Thoracic aorta (tissue), 2 donors: ENCODE data around the gene C3orf33. TPM values are rescaled to one million over a fixed set of nuclear protein-coding genes. Genes with fewer than 3 reads are reported as not detected.
"Not testable (repeated sequence)": the region's sequence is repeated elsewhere in the genome, so short reads cannot be mapped to it uniquely, and the experiment has no call there.

Experiments
- ATAC-seq: fragments of 150-250 bp; one replicate; pipeline ENCODE4 v1.8.0; 2017; ENCODE audit warnings: low read depth; ENCODE audit not compliant: insufficient number of reproducible peaks, low FRiP score
- DNase-seq: peaks from one replicate; pipeline ENCODE4 v3.0.0-alpha.2; 2020; ENCODE audit warnings: low spot score
- H3K27ac ChIP-seq, 2 donors: fragments of 200-600 bp; sonication (generic); 1 replicate in 1 of 2; 2 replicates in 1 of 2; pipeline ENCODE4 v1.5.1; 2016; ENCODE audit warnings: mild to moderate bottlenecking in 2 of 2, moderate library complexity in 2 of 2
- H3K27me3 ChIP-seq: fragments of 200-600 bp; sonication (generic); replicated peaks from 2 replicates; pipeline ENCODE4 v1.6.0; 2016; ENCODE audit warnings: mild to moderate bottlenecking; ENCODE audit not compliant: insufficient read depth
- H3K36me3 ChIP-seq: fragments of 200-600 bp; sonication (generic); one replicate; pipeline ENCODE4 v1.5.1; 2016
- H3K4me1 ChIP-seq, 2 donors: fragments of 200-600 bp; sonication (generic); 1 replicate in 1 of 2; 2 replicates in 1 of 2; pipeline versions ENCODE4 v1.5.1 to v1.6.0; 2016; ENCODE audit warnings: low read depth in 2 of 2, mild to moderate bottlenecking in 1 of 2; ENCODE audit not compliant: control insufficient read depth in 1 of 2
- H3K4me3 ChIP-seq: fragments of 200-600 bp; sonication (generic); 2 replicates; pipeline ENCODE4 v1.5.1; 2016; ENCODE audit warnings: mild to moderate bottlenecking
- H3K9me3 ChIP-seq: fragments of 200-600 bp; sonication (generic); 2 replicates; pipeline ENCODE4 v1.5.1; 2016
- CTCF ChIP-seq: fragments of 200-600 bp; sonication (generic); IDR thresholded peaks from one replicate; pipeline ENCODE4 v1.5.1; 2019; ENCODE audit warnings: antibody characterized with exemption
- total RNA-seq, 2 donors: library from RNA; depleted of rRNA; stranded (reverse); fragments of >200 nt; gene quantifications; one replicate each; pipeline versions ENCODE4 v1.1.0 to v1.2.3, GENCODE V29; 2016

Gene C3orf33
- total RNA-seq, 2 donors from 2014 or later = 0.92 to 1.5 TPM

- ATAC-seq = no peak
- Histone ChIP-seq H3K27me3 (no peaks in the 10 kb centered on the region), H3K4me3 (no peak overlapping the region), H3K27ac (no peak overlapping the region), H3K36me3 (peaks cover 7% of the 10 kb centered on the region), H3K9me3 (no peaks in the 10 kb centered on the region), H3K4me1 (peaks cover 65 to 67% of the 10 kb centered on the region in 2 donors)
- TF ChIP-seq CTCF = no peak
- no peak for DNase-seq
Observed at GRCh38 chr3:155847993-155848392, 41.9 kb upstream of the C3orf33 start.

DNA sequence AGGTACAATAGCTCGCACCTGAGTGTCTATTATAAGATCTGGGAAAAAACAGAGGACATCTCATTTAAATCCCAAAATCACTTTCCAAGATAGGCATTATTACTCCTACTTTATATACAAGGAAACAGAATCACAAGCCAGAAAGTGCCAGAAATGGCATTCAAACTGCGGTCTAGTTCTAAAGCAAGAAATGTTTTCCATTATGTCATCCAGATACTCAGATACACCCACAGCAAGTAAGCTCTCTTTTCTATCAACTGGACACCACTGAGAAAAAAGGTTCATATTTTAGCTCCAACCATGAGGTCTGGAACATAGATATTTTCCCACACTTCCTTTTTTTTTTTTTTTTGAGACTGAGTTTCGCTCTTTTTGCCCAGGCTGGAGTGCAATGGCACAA, 40.0 kb upstream of the C3orf33 start:
- ATAC-seq = no peak
- no peak overlapping the region for H3K27ac ChIP-seq
- H3K4me1 ChIP-seq = peaks cover 46 to 49% of the 10 kb centered on the region in 2 donors

DNA sequence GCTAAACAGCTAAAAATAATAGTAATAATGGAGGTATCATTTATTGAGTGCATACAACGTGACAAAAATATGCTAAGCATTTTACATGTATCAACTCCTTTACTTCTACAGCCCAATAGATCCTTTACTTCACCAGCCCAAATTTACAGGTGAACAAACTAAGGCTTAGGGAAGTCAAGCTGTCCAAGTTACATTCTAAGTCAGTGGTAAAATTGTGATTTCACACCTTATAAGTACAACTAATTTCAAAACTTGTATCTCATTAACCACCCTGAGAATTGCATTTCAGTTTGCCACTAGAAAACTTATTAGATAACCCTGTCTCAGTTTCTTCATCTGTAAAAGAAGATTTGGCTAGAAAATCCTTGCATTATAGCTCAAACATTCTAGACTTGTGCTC, 37.5 kb upstream of the C3orf33 start:
- Histone ChIP-seq H3K9me3 (no peaks in the 10 kb centered on the region), H3K27ac (no peak overlapping the region), H3K4me1 (peaks cover 25 to 26% of the 10 kb centered on the region in 2 donors), H3K4me3 (no peak overlapping the region), H3K36me3 (peaks cover 7% of the 10 kb centered on the region), H3K27me3 (no peaks in the 10 kb centered on the region)
- no peak for DNase-seq
- no peak for TF ChIP-seq CTCF
- no peak for ATAC-seq

More for the DNA sequence above, 40.0 kb upstream of the C3orf33 start:
- no peak for DNase-seq
- no peak overlapping the region for H3K4me3 ChIP-seq
- H3K36me3 ChIP-seq = peaks cover 7% of the 10 kb centered on the region
- no peaks in the 10 kb centered on the region for H3K9me3 ChIP-seq
- no peak for TF ChIP-seq CTCF
- H3K27me3 ChIP-seq = no peaks in the 10 kb centered on the region

- no peak for ATAC-seq
- DNase-seq = no peak
- no peaks in the 10 kb centered on the region for H3K27me3 ChIP-seq
- no peaks in the 10 kb centered on the region for H3K9me3 ChIP-seq
- H3K4me1 ChIP-seq = no peaks in the 10 kb centered on the region
- peaks cover 5% of the 10 kb centered on the region for H3K36me3 ChIP-seq
- TF ChIP-seq CTCF = no peak
- H3K4me3 ChIP-seq = no peak overlapping the region
- H3K27ac ChIP-seq = no peak overlapping the region
Observed at GRCh38 chr3:155835341-155836071, 29.4 kb upstream of the C3orf33 start.

DNA sequence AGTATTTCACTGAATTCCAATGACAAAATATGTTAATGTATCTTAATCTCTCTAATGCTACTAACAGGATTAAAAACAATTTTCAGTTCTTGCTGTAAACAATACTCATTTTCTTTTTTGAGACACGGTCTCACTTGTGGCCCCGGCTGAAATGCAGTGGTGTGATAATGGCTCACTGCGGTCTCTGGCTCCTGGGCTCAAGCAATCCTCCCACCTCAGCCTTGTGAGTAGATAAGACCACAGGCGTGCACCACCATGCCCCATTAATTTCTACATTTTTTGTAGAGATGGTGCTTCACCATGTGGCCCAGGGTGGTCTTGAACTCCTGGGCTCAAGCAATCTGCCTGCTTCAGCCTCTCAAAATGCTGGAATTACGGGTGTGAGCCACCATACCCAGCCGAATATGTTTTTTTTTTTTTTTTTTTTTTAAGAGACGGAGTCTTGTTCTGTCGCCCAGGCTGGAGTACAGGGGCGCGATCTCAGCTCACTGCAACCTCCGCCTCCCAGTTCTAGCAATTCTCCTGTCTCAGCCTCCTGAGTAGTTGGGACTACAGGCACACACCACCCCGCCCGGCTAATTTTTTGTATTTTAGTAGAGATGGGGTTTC, 22.5 kb upstream of the C3orf33 start:
- not testable (repeated sequence) for DNase-seq, H3K4me3 ChIP-seq, ATAC-seq, H3K9me3 ChIP-seq, H3K27me3 ChIP-seq, H3K4me1 ChIP-seq, H3K27ac ChIP-seq
- peaks cover 11% of the 10 kb centered on the region for H3K36me3 ChIP-seq
